Endometrial microvascular endothelial cells (primary cell): Measurements from ENCODE around the gene CADPS2. TPM values are rescaled to one million over a fixed set of nuclear protein-coding genes. Genes with fewer than 3 reads are reported as not detected.

ENCODE experiments used
- in situ Hi-C: cut with HindIII; loops from 2 replicates; pipeline ENCODE4 v1.10.0; 2017; ENCODE audit warnings: low sequenced_read_pairs, low pct_unique_long_range_greater_than_20kb; ENCODE audit errors: inconsistent ontology term
- total RNA-seq: library from RNA; depleted of rRNA; stranded (reverse); fragments of >200 nt; gene quantifications from one replicate; pipeline ENCODE4 v1.2.3, GENCODE V29; 2015; ENCODE audit errors: inconsistent ontology term

Gene CADPS2
- total RNA-seq, 1 donor from 2014 or later: 43.5 TPM

- in situ Hi-C loops: no loop called here
Measured at GRCh38 chr7:122577449-122578003, 308.7 kb downstream of the CADPS2 start.

GRCh38 chr7:122572706-122573105 is 313.6 kb downstream of the CADPS2 start:
- in situ Hi-C loops: no loop called here

- in situ Hi-C loops: no loop called here
Measured at GRCh38 chr7:122561326-122561725, 324.9 kb downstream of the CADPS2 start.

GRCh38 chr7:122556873-122557542 is 329.3 kb downstream of the CADPS2 start:
- in situ Hi-C loops: no loop called here

GRCh38 chr7:122556219-122556618 is 330.0 kb downstream of the CADPS2 start:
- in situ Hi-C loops: no loop called here

GRCh38 chr7:122553761-122554160 is 332.5 kb downstream of the CADPS2 start:
- in situ Hi-C loops: no loop called here

- in situ Hi-C loops: no loop called here
Measured at GRCh38 chr7:122552769-122553168, 333.5 kb downstream of the CADPS2 start.

GRCh38 chr7:122550545-122550944 is 335.7 kb downstream of the CADPS2 start:
- in situ Hi-C loops: no loop called here

- in situ Hi-C loops: no loop called here
Measured at GRCh38 chr7:122549578-122549977, 336.7 kb downstream of the CADPS2 start.

- in situ Hi-C loops: no loop called here
Measured at GRCh38 chr7:122546496-122546895, 339.8 kb downstream of the CADPS2 start.

- in situ Hi-C loops: no loop called here
Measured at GRCh38 chr7:122544463-122544862, 341.8 kb downstream of the CADPS2 start.

- in situ Hi-C loops: no loop called here
Measured at GRCh38 chr7:122543891-122544290, 342.4 kb downstream of the CADPS2 start.

GRCh38 chr7:122543166-122543565 is 343.1 kb downstream of the CADPS2 start:
- in situ Hi-C loops: no loop called here

GRCh38 chr7:122535086-122535485 is 351.2 kb downstream of the CADPS2 start:
- in situ Hi-C loops: loop anchor here (10.0 kb wide), 1 partner anchor 220 kb away; no protein-coding TSS in a partner anchor

- in situ Hi-C loops: loop anchor here (10.0 kb wide), 1 partner anchor 218 kb away; no protein-coding TSS in a partner anchor
Measured at GRCh38 chr7:122532406-122533269, 353.6 kb downstream of the CADPS2 start.

GRCh38 chr7:122528879-122529481 is 357.3 kb downstream of the CADPS2 start:
- in situ Hi-C loops: no loop called here

- in situ Hi-C loops: no loop called here
Measured at GRCh38 chr7:122525355-122525754, 360.9 kb downstream of the CADPS2 start.

GRCh38 chr7:122521767-122522166 is 364.5 kb downstream of the CADPS2 start:
- in situ Hi-C loops: no loop called here

GRCh38 chr7:122520971-122521555 is 365.2 kb downstream of the CADPS2 start:
- in situ Hi-C loops: no loop called here
